SK-N-MC (cell line): Measurements from ENCODE around the gene UPF1.

Experiments
- EZH2 ChIP-seq: fragments of 200-600 bp; sonication (generic); IDR thresholded peaks from one replicate; pipeline ENCODE4 v1.6.1; 2017; ENCODE audit warnings: antibody characterized with exemption
- POLR2AphosphoS5 ChIP-seq: IDR thresholded peaks from 2 replicates; pipeline ENCODE4 v1.6.1; 2012; ENCODE audit warnings: mild to moderate bottlenecking, low read depth, low read length, borderline replicate concordance

DNA sequence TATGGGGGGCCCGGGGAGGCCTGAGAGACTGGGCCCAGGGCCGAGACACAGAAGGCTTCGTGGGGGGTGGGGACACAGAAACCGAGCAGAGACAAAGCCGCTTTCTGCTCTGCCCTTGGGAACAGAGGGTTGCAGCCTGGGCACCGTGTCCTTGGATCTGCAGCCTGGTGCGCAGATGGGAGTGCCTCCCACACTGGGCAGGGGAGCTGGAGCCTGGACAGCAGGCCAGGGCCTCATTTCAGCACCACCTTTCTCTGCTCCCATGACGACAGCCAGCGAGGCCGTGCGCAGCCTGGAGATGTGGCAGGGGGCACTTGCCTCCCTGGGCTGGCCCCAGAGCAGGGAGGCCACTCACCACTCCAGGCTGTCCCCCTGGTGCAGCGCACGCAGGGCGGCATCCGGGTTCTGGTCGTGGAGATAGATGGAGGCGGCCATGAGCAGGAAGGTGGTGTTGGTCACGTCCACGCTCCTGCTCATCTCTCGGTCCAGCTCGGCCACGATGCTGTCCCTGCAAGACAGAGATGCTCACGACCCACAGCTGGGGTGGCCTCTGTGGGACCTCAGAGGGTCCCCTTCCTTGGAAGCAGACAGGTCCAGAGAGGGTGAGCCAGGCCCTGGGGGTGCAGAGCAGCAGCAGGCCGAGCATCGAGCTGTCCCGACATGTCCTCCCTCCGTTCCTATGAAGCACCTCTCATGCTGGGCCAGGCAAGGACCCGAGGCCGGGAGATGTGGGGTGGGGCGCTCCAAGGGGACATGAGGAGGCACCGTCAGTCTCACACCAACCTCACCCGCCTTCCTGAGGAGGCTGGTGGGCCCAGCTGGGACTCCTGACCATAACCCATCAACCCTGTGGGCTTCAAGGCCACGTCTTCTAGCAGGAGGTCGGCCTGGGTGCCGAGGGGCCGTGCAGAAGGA lies 75.1 kb downstream of the UPF1 start:
- TF ChIP-seq POLR2AphosphoS5 (no peak), EZH2 (no peak)
